Keratinocyte (primary cell): ENCODE results near the gene MCM5. TPM values are rescaled to one million over a fixed set of nuclear protein-coding genes. Genes with fewer than 3 reads are reported as not detected.

Source experiments
- DNase-seq: peaks from one replicate; pipeline ENCODE4 v3.0.0-alpha.2; 2011; ENCODE audit warnings: low read depth, missing footprints, low spot score
- FAIRE-seq: peaks from 2 replicates; lab custom pipeline; 2011; peaks lifted over from hg19 to GRCh38; lab: Jason Lieb, UNC
- H2AFZ ChIP-seq: 2 replicates; pipeline ENCODE4 v1.6.0; 2012; ENCODE audit warnings: low read length, control low read depth, inconsistent platforms; ENCODE audit not compliant: control insufficient read depth
- H3K27ac ChIP-seq: 2 replicates; pipeline ENCODE4 v1.5.1; 2011; ENCODE audit warnings: low read length; ENCODE audit not compliant: control insufficient read depth, insufficient read depth
- H3K27me3 ChIP-seq: 3 replicates; pipeline ENCODE4 v1.6.0; 2011; ENCODE audit warnings: low read length; ENCODE audit not compliant: control insufficient read depth, insufficient read depth; ENCODE audit errors: extremely low read depth
- H3K36me3 ChIP-seq, 2 experiments: 2 replicates in 1 of 2; 3 replicates in 1 of 2; pipeline ENCODE4 v1.5.1; 2011; ENCODE audit warnings: low read length in 2 of 2, mild to moderate bottlenecking in 1 of 2; ENCODE audit not compliant: control insufficient read depth in 2 of 2, insufficient read depth in 2 of 2; ENCODE audit errors: extremely low read depth in 1 of 2
- H3K4me1 ChIP-seq: 3 replicates; pipeline ENCODE4 v1.5.1; 2011; ENCODE audit warnings: low read length; ENCODE audit not compliant: control insufficient read depth, insufficient read depth; ENCODE audit errors: extremely low read depth
- H3K4me2 ChIP-seq: 3 replicates; pipeline ENCODE4 v1.6.0; 2011; ENCODE audit warnings: low read depth, low read length; ENCODE audit not compliant: control insufficient read depth, insufficient read depth; ENCODE audit errors: extremely low read depth
- H3K4me3 ChIP-seq, 3 experiments: fragments of 200-600 bp in 1 of 3; sonication (generic) in 1 of 3; 2 replicates in 2 of 3; 3 replicates in 1 of 3; pipeline ENCODE4 v1.5.1; 2011 to 2016; ENCODE audit warnings: low read length in 3 of 3, mild to moderate bottlenecking in 3 of 3, control low read depth in 2 of 3, inconsistent platforms in 1 of 3, low read depth in 1 of 3, mixed read lengths in 1 of 3, mixed run types in 1 of 3, moderate library complexity in 1 of 3; ENCODE audit not compliant: control insufficient read depth in 2 of 3, insufficient read depth in 2 of 3; ENCODE audit errors: extremely low read depth in 1 of 3
- H3K79me2 ChIP-seq: 2 replicates; pipeline ENCODE4 v1.6.0; 2012; ENCODE audit warnings: low read length; ENCODE audit not compliant: control insufficient read depth, insufficient read depth
- H3K9ac ChIP-seq: 3 replicates; pipeline ENCODE4 v1.6.0; 2011; ENCODE audit warnings: low read length; ENCODE audit not compliant: control insufficient read depth, insufficient read depth; ENCODE audit errors: extremely low read depth
- H3K9me1 ChIP-seq: 3 replicates; pipeline ENCODE4 v1.6.0; 2011; ENCODE audit warnings: low read length; ENCODE audit not compliant: control insufficient read depth, insufficient read depth; ENCODE audit errors: extremely low read depth
- H3K9me3 ChIP-seq: 2 replicates; pipeline ENCODE4 v1.5.1; 2012; ENCODE audit warnings: low read depth, low read length; ENCODE audit not compliant: control insufficient read depth
- H4K20me1 ChIP-seq: 3 replicates; pipeline ENCODE4 v1.6.0; 2011; ENCODE audit warnings: low read length; ENCODE audit not compliant: control insufficient read depth, insufficient read depth; ENCODE audit errors: extremely low read depth
- EZH2 ChIP-seq: IDR thresholded peaks from one replicate; pipeline ENCODE4 v1.6.1; 2012; ENCODE audit warnings: inconsistent platforms, mild to moderate bottlenecking, low read length, moderate library complexity
- dilution Hi-C: fragments of 300-500 bp; cut with MboI; formaldehyde crosslinking; loops from one replicate; pipeline ENCODE4 v1.7.0; 2020; ENCODE audit warnings: low sequenced_read_pairs; ENCODE audit not compliant: extremely low pct_ligation_motif_present
- polyA plus RNA-seq, 5 experiments: library from polyadenylated mRNA; depleted of rRNA in 3 of 5; stranded (reverse) in 3 of 5; stranded (forward) in 1 of 5; unstranded in 1 of 5; fragments of >200 nt; gene quantifications; 1 replicate in 1 of 5; 2 replicates in 3 of 5; 3 replicates in 1 of 5; pipeline versions ENCODE4 v1.2.1 to v1.2.3, GENCODE V29; 2011 to 2012; ENCODE audit warnings: missing spikeins in 2 of 5, low read depth in 1 of 5, low replicate concordance in 1 of 5
- TF ChIP-seq, protein P1 (sequence below), 3 experiments: IDR thresholded peaks in 1 of 3; conservative IDR thresholded peaks in 1 of 3; optimal IDR thresholded peaks in 1 of 3; 2 replicates in 2 of 3; 3 replicates in 1 of 3; pipeline versions ENCODE3 to v1.5.1; 2011; ENCODE audit warnings: low read length in 3 of 3, mild to moderate bottlenecking in 3 of 3, moderate library complexity in 2 of 3, control low read depth in 1 of 3, inconsistent platforms in 1 of 3; ENCODE audit not compliant: insufficient read depth in 2 of 3; ENCODE audit errors: extremely low read depth in 1 of 3

Gene MCM5
- polyA plus RNA-seq, 1 donor (not counting 4 experiments of a cell fraction or from before 2014, with no cell fraction given) = 24.4 TPM

GRCh38 chr22:35434061-35434710 is 34.2 kb downstream of the MCM5 start:
- Histone ChIP-seq H3K4me1 (peaks cover 6% of the 10 kb centered on the region), H3K9ac (no peak overlapping the region), H3K4me3 (no peak overlapping the region), H3K27ac (no peak overlapping the region), H3K27me3 (no peaks in the 10 kb centered on the region), H3K79me2 (no peaks in the 10 kb centered on the region), H3K4me2 (no peak overlapping the region), H3K36me3 (peaks cover 0 to 12% of the 10 kb centered on the region in 2 experiments), H4K20me1 (no peaks in the 10 kb centered on the region), H2AFZ (no peak overlapping the region), H3K9me1 (no peaks in the 10 kb centered on the region), H3K9me3 (peaks cover 12% of the 10 kb centered on the region)
- dilution Hi-C loops = no loop called here
- FAIRE-seq = no peak
- no peak for TF ChIP-seq EZH2
- TF ChIP-seq, protein P1, sequence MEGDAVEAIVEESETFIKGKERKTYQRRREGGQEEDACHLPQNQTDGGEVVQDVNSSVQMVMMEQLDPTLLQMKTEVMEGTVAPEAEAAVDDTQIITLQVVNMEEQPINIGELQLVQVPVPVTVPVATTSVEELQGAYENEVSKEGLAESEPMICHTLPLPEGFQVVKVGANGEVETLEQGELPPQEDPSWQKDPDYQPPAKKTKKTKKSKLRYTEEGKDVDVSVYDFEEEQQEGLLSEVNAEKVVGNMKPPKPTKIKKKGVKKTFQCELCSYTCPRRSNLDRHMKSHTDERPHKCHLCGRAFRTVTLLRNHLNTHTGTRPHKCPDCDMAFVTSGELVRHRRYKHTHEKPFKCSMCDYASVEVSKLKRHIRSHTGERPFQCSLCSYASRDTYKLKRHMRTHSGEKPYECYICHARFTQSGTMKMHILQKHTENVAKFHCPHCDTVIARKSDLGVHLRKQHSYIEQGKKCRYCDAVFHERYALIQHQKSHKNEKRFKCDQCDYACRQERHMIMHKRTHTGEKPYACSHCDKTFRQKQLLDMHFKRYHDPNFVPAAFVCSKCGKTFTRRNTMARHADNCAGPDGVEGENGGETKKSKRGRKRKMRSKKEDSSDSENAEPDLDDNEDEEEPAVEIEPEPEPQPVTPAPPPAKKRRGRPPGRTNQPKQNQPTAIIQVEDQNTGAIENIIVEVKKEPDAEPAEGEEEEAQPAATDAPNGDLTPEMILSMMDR (optimal IDR thresholded peaks at IDR 0.05 in 1 of 3, IDR thresholded peaks at IDR 0.05 in 1 of 3, conservative IDR thresholded peaks at IDR 0.05 in 1 of 3; ENCODE audit: extremely low read depth in 1 of 3, insufficient read depth in 2 of 3, low read length in 3 of 3) = no peak
- no peak for DNase-seq

DNA sequence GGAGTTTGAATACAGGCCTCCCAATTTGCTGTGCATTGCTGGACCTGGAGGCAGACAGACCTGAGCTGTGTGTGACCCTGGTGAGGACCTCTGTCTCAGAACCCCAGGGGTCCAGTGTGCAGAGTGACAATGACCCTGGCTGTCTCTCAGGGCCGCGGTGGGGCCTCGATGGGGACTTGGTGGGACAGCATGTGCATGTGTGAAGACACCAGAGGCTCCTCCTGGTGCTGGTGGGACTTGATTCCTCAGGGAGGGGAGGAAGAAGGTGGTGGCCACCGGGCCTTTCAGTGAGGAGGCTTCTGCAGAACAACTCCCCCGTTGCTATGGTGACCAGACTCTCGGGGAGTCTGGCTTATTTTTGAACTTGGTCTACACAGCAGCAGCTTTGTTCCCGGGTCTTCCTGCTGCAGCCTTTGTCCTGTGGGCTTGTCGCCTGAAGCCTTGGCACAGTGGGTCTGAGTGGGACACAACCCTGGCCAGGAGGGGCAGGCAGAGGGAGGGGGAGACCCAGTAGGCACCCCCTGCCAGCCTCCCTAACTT is 35.3 kb downstream of the MCM5 start:
- no peaks in the 10 kb centered on the region for H3K9me1 ChIP-seq
- peaks cover 0 to 12% of the 10 kb centered on the region in 2 experiments for H3K36me3 ChIP-seq
- H3K9ac ChIP-seq = no peak overlapping the region
- dilution Hi-C loops = no loop called here
- TF ChIP-seq, protein P1 (optimal IDR thresholded peaks at IDR 0.05 in 1 of 3, IDR thresholded peaks at IDR 0.05 in 1 of 3, conservative IDR thresholded peaks at IDR 0.05 in 1 of 3; ENCODE audit: extremely low read depth in 1 of 3, insufficient read depth in 2 of 3, low read length in 3 of 3) = no peak
- TF ChIP-seq EZH2 = no peak
- FAIRE-seq (no peak), DNase-seq (no peak)
- H3K4me1 ChIP-seq = peaks cover 6% of the 10 kb centered on the region
- H3K9me3 ChIP-seq = peaks cover 12% of the 10 kb centered on the region
- no peak overlapping the region for H3K4me2 ChIP-seq
- H3K4me3 ChIP-seq = no peak overlapping the region
- no peaks in the 10 kb centered on the region for H4K20me1 ChIP-seq
- H3K79me2 ChIP-seq = no peaks in the 10 kb centered on the region
- no peak overlapping the region for H3K27ac ChIP-seq
- no peaks in the 10 kb centered on the region for H3K27me3 ChIP-seq
- H2AFZ ChIP-seq = no peak overlapping the region
